Upper lobe of right lung (tissue), 1 donor: Measurements from ENCODE around the gene KLHL33. TPM values are rescaled to one million over a fixed set of nuclear protein-coding genes. Genes with fewer than 3 reads are reported as not detected.
A peak's percentile ranks its signal among the peaks of the same experiment; 100 is the strongest.

Experiments
- ATAC-seq: fragments of 200-7000 bp; cut with Tn5 transposase; one replicate; pipeline ENCODE4 v1.9.1; 2020; ENCODE audit warnings: mild to moderate bottlenecking, moderate library complexity
- DNase-seq: peaks from one replicate; pipeline ENCODE4 v3.0.0-alpha.2; 2020
- H3K27ac ChIP-seq: fragments of 200-600 bp; one replicate; pipeline ENCODE4 v1.8.0; 2022
- H3K27me3 ChIP-seq: fragments of 200-600 bp; one replicate; pipeline ENCODE4 v1.8.0; 2022; ENCODE audit warnings: mild to moderate bottlenecking
- H3K36me3 ChIP-seq: fragments of 200-600 bp; one replicate; pipeline ENCODE4 v1.8.0; 2022
- H3K4me1 ChIP-seq: fragments of 200-600 bp; one replicate; pipeline ENCODE4 v1.8.0; 2022
- H3K4me3 ChIP-seq: fragments of 200-600 bp; one replicate; pipeline ENCODE4 v1.8.0; 2022; ENCODE audit warnings: mild to moderate bottlenecking
- H3K9me3 ChIP-seq: fragments of 200-600 bp; one replicate; pipeline ENCODE4 v1.8.0; 2022
- intact Hi-C: fragments of 100-400 bp; cut with DNase I; formaldehyde crosslinking; loops from one replicate; pipeline ENCODE4 v1.11.0; 2022
- long read RNA-seq: library from polyadenylated mRNA; unstranded; transcript quantifications from one replicate; pipeline ENCODE4 v2.0.0, GENCODE V29; 2021
- total RNA-seq: library from RNA; stranded (reverse); fragmentation: NEBNext Ultra II Directional; extraction: Animal tissue kit (Norgen Biotek cat#: 25700); gene quantifications from one replicate; pipeline ENCODE4 v1.2.1, GENCODE V29; 2021
- TF ChIP-seq, protein P1 (sequence below): fragments of 200-600 bp; IDR thresholded peaks from one replicate; pipeline ENCODE4 v1.8.0; 2022; ENCODE audit warnings: antibody characterized with exemption
- donor health status: DM: no; HTN: yes; CAD: no; lungs with severe emphysema.

KLHL33 gene, protein sequence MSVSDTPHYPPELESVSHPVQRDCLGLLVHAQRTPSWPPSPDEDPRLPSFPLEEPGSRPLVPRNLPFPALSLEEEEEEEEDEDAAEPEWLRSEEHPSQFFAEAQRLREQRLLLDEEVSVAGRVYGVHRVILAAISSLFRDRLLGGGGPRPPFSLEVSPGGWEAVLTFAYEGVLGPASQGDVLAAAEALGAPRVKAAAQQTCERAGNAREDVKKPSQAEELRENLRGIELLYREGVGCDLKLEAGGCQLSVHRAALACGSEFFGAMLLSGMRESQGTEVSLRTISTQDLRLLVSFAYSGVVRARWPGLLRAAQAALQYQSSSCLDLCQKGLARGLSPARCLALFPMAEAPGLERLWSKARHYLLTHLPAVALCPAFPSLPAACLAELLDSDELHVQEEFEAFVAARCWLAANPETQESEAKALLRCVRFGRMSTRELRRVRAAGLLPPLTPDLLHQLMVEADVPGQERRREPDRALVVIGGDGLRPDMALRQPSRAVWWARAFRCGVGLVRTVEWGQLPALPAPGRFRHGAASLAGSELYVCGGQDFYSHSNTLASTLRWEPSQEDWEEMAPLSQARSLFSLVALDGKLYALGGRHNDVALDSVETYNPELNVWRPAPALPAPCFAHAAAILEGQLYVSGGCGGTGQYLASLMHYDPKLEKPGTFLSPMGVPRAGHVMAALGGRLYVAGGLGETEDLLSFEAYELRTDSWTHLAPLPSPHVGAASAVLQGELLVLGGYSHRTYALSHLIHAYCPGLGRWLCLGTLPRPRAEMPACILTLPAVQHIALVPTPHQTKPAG
- 0.29 TPM for total RNA-seq
- long read RNA-seq, partial matches to known transcripts = 1 of 2 reads
- long read RNA-seq, other reads (novel, unspliced or antisense) = 1 of 2 reads

DNA sequence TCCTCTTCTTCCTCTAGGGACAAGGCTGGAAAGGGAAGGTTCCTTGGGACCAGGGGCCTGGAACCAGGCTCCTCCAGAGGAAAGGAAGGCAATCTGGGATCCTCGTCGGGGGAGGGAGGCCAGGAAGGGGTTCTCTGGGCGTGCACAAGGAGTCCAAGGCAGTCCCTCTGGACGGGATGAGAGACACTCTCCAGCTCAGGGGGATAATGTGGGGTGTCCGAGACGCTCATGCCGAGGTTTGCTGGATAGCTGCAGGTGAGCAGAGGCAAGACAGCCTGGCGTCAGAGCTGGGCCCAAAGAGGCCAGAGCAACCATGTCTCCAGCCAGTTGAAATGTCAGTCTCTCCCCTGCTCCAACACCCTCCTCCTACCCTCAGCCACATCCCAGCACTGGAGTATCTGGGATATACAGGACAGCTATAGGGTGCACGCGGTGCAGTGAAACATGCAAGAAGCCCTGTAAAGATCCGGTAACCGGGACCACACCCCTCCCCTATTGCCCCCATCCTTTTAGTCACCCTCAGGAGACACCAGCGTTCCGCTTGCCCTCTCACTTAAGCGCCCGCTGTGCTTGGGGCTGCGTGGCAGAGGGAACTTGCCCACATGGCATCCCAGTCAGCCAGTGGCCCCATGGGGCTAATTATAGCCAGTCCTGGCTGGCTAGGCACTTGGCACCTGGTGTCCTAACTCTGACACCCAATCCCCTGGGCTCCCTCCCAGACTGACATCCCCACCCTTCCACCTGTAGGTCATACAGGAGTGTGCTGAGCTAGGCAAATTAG is at the start of gene KLHL33:
TSS of gene KLHL33 (minus strand) at position 585 of the 781 bp plus-strand sequence. CDS start at position 230, 355 bp downstream.
- Histone ChIP-seq H3K27me3 (no peaks in the 10 kb centered on the region), H3K36me3 (no peaks in the 10 kb centered on the region), H3K4me1 (no peaks in the 10 kb centered on the region), H3K9me3 (no peaks in the 10 kb centered on the region), H3K27ac (peak within 1 kb of the TSS; percentile 61), H3K4me3 (peak within 1 kb of the TSS; percentile 22)
- intact Hi-C loops = no loop called here
- TF ChIP-seq, protein P1, sequence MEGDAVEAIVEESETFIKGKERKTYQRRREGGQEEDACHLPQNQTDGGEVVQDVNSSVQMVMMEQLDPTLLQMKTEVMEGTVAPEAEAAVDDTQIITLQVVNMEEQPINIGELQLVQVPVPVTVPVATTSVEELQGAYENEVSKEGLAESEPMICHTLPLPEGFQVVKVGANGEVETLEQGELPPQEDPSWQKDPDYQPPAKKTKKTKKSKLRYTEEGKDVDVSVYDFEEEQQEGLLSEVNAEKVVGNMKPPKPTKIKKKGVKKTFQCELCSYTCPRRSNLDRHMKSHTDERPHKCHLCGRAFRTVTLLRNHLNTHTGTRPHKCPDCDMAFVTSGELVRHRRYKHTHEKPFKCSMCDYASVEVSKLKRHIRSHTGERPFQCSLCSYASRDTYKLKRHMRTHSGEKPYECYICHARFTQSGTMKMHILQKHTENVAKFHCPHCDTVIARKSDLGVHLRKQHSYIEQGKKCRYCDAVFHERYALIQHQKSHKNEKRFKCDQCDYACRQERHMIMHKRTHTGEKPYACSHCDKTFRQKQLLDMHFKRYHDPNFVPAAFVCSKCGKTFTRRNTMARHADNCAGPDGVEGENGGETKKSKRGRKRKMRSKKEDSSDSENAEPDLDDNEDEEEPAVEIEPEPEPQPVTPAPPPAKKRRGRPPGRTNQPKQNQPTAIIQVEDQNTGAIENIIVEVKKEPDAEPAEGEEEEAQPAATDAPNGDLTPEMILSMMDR = no peak
- no peak for ATAC-seq
- no peak for DNase-seq

DNA sequence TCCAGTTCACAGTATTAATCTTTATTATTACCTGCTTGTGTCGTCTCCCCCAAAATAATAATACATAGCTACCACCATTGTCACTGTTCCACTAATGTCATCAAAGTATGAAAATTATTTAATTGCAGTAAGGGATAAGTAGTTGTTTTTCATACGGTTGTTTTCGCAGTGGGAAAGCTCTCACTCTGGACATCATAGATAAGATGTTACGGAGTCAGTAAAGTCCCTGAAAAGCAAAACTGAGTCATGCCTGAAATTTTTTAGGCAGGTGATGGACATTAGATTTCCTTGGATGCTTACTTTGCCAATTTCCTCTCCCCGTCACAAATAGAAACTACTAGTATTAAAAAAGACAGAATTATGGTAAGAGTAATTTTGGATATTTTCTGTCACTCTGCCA is 46.4 kb upstream of the KLHL33 start:
- intact Hi-C loops = no loop called here

DNA sequence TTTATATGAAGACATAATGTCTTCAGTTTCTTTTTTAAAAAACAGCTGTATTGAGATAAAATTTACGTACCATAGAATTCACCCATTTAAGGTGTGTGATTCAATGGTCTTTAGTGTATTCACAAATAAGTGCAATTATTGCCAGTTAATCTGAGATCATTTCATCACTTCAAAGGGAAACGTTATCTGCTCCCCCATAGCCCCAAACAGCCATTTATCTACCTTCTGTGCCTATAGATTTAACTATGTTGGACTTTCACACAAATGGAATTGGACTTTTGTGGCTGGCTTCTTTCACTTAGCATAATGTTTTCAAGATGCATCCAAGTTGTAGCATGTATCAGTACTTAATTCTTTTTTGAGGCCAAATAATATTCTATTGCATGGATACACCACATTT is 42.9 kb upstream of the KLHL33 start:
- Histone ChIP-seq H3K4me1 (peaks cover 20% of the 10 kb centered on the region), H3K4me3 (no peak overlapping the region), H3K36me3 (peaks cover 30% of the 10 kb centered on the region), H3K27ac (peak overlapping the region; percentile 80), H3K9me3 (no peaks in the 10 kb centered on the region), H3K27me3 (no peaks in the 10 kb centered on the region)
- DNase-seq = no peak
- TF ChIP-seq, protein P1 = no peak
- no peak for ATAC-seq
- intact Hi-C loops = no loop called here

More for the DNA sequence above, 46.4 kb upstream of the KLHL33 start:
- H3K9me3 ChIP-seq = no peaks in the 10 kb centered on the region
- no peaks in the 10 kb centered on the region for H3K27me3 ChIP-seq
- peaks cover 12% of the 10 kb centered on the region for H3K4me1 ChIP-seq
- no peak overlapping the region for H3K27ac ChIP-seq
- ATAC-seq = no peak
- DNase-seq = no peak
- no peaks in the 10 kb centered on the region for H3K36me3 ChIP-seq
- H3K4me3 ChIP-seq = no peak overlapping the region
- TF ChIP-seq, protein P1 = no peak

DNA sequence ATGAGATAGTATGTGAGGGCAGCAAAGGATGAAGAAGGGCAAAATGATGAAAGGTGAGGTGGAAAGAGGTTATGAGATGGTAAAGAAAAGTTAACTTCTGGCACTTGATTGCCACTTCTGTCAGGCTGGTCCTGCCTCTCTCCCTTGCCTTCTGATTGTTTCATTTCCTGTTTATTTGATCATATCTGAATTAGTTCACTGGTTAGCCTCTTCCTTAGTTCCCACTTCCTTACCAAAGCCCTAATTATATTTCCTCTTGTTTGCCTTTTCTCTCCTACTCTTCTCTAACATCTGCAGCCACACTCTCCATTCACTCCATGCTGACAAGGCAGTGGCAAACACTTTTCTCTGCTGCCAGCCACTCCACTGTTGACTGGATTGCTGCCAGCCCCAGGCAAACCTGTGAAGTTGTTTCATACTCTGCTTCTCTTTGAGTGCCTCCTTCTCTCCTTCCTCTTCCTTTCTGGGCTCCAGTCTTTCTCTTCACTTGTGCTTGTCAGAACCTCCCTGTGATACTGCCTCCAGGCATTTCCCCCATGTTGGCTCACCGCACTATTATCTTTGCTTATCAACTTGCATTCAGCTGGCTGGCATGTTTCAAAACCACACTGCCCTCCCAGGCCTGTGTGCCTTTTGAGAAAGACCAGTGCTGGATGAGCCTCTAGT is 41.4 kb upstream of the KLHL33 start:
- TF ChIP-seq, protein P1 = no peak
- Histone ChIP-seq H3K27ac (peak overlapping the region; percentile 80), H3K4me1 (peaks cover 20% of the 10 kb centered on the region), H3K36me3 (peaks cover 44% of the 10 kb centered on the region), H3K4me3 (peak overlapping the region; percentile 4), H3K27me3 (no peaks in the 10 kb centered on the region), H3K9me3 (no peaks in the 10 kb centered on the region)
- intact Hi-C loops = no loop called here
- DNase-seq = peak; percentile 81
- peak; percentile 81 for ATAC-seq

DNA sequence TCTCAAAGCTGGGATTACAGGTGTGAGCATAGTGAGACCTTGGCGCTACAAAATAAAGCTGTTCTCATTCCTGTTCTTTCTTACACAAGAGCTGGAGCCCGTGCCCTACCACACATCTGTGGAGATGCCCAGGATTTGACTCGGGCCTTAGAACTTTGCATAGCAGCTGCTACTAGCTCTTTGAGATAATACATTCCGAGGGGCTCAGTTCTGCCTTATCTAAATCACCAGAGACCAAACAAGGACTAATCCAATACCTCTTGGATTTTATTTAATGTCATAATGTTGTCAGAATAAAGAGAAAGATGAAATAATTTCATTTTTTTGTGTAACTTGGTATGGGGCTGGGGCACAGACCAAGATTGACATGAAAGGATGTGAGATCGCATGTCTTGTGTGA is 40.8 kb upstream of the KLHL33 start:
- H3K9me3 ChIP-seq = no peaks in the 10 kb centered on the region
- intact Hi-C loops = no loop called here
- DNase-seq (no peak), ATAC-seq (no peak)
- no peak overlapping the region for H3K4me3 ChIP-seq
- H3K36me3 ChIP-seq = peaks cover 50% of the 10 kb centered on the region
- H3K27me3 ChIP-seq = no peaks in the 10 kb centered on the region
- H3K27ac ChIP-seq = peak overlapping the region; percentile 80
- TF ChIP-seq, protein P1 = no peak
- H3K4me1 ChIP-seq = peaks cover 23% of the 10 kb centered on the region
